Natural killer cell treated with Interleukin-12 subunit alpha and Interleukin-12 subunit beta and Interleukin-15 and Interleukin-18, amount 100 ng/mL, for 72 hours (primary cell): Measurements from ENCODE around the gene GNPTG. TPM values are rescaled to one million over a fixed set of nuclear protein-coding genes. Genes with fewer than 3 reads are reported as not detected.

Experiments used
- ATAC-seq, 2 donors: fragments of 150-1000 bp; cut with Tn5 transposase in 1 of 2; sonication (Bioruptor Pico), chemical (Tn5 transposase) in 1 of 2; 2 replicates each; pipeline ENCODE4 v1.10.0; 2021
- DNase-seq: peaks from one replicate; pipeline ENCODE4 v3.0.0; 2022; ENCODE audit warnings: low spot score
- H3K27ac Mint-ChIP-seq, 2 donors: 1 replicate in 1 of 2; 2 replicates in 1 of 2; pipeline ENCODE4 v1.8.0; 2022; ENCODE audit warnings: mixed read lengths in 2 of 2, mild to moderate bottlenecking in 1 of 2, moderate library complexity in 1 of 2
- H3K27me3 Mint-ChIP-seq, 2 donors: 1 replicate in 1 of 2; 2 replicates in 1 of 2; pipeline ENCODE4 v1.8.0; 2022; ENCODE audit warnings: mixed read lengths in 2 of 2
- H3K36me3 Mint-ChIP-seq: one replicate; pipeline ENCODE4 v1.8.0; 2022; ENCODE audit warnings: mixed read lengths
- H3K4me1 Mint-ChIP-seq, 2 donors: 1 replicate in 1 of 2; 2 replicates in 1 of 2; pipeline ENCODE4 v1.8.0; 2022; ENCODE audit warnings: low read depth in 2 of 2, mixed read lengths in 2 of 2, mild to moderate bottlenecking in 1 of 2
- H3K4me3 Mint-ChIP-seq: one replicate; pipeline ENCODE4 v1.8.0; 2022; ENCODE audit warnings: mixed read lengths
- H3K9me3 Mint-ChIP-seq: 2 replicates; pipeline ENCODE4 v1.8.0; 2022; ENCODE audit warnings: mixed read lengths
- total RNA-seq, 2 donors: library from RNA; stranded (reverse); gene quantifications; one replicate each; pipeline ENCODE4 v1.2.3, GENCODE V29; 2022

Gene GNPTG
- total RNA-seq, 2 donors from 2014 or later, result 36.1 to 38.9 TPM

DNA sequence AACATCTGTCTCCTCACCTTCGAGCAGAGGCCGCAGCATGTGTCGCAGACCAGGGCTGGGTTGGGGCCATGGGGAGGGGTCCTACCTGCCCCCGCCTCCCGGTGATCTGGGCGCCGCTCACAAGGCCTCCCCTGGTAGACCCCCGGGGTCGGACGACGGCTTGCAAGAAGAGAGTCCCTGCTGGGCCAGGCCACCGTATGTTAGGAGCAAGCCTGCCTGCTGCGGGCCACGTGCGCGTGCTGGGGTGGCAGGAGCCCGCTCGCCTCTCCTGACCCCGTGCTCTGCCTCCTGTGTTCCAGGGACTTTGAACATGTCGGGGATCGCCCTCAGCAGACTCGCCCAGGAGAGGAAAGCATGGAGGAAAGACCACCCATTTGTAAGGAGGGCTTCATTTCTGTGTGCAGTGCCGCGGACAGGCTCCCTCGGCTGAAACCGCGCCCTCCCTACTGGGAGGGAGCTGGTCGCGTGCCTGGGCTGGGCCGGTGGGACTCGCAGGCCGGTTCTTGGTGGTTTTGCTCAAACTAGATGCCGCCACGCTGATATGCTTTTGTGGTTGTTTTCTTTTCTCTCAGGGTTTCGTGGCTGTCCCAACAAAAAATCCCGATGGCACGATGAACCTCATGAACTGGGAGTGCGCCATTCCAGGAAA, 37.9 kb upstream of the GNPTG start:
- Mint-ChIP-seq H3K4me1 (peaks cover 13 to 26% of the 10 kb centered on the region in 2 donors), H3K27ac (no peak overlapping the region), H3K9me3 (no peaks in the 10 kb centered on the region), H3K36me3 (peaks cover 12% of the 10 kb centered on the region), H3K4me3 (no peak overlapping the region), H3K27me3 (no peaks in the 10 kb centered on the region)
- no peak for DNase-seq
- ATAC-seq, result no peak

DNA sequence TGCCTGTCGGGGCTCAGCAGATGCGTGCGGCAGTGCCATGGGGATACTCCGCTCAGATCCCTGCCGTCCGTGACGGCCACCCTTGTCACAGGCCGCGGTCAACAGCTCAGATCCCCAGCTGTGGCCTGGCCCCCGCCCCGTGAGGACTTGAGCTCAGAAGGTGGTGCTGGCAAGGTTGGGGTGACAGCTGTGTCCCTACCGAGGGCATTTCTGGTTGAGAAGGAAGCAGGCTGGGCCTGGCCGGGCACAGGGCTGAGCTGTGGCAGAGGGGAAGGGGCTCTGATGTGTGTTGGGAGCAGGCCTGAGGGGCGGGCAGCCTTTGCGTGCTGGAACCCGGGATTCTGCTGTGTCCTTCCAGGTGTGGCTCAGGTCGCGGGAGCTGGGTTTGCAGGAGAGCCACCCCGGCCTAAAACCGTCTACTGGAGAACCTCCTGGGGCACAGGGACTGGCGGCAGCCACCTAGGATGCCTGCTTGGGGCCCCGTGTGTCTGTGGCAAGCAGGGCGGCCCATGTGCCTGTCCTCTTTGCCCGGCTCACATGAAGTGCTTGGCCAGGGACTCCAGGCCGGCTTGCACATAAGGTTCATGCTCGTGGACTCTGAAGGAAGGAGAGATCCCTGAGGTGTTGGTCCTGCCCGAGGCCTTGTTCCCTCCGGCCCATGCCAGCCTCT, 37.2 kb upstream of the GNPTG start:
- H3K27ac Mint-ChIP-seq, result no peak overlapping the region
- H3K9me3 Mint-ChIP-seq, result no peaks in the 10 kb centered on the region
- ATAC-seq (no peak), DNase-seq (no peak)
- peaks cover 13 to 26% of the 10 kb centered on the region in 2 donors for H3K4me1 Mint-ChIP-seq
- H3K4me3 Mint-ChIP-seq, result no peak overlapping the region
- no peaks in the 10 kb centered on the region for H3K27me3 Mint-ChIP-seq
- peaks cover 12% of the 10 kb centered on the region for H3K36me3 Mint-ChIP-seq

DNA sequence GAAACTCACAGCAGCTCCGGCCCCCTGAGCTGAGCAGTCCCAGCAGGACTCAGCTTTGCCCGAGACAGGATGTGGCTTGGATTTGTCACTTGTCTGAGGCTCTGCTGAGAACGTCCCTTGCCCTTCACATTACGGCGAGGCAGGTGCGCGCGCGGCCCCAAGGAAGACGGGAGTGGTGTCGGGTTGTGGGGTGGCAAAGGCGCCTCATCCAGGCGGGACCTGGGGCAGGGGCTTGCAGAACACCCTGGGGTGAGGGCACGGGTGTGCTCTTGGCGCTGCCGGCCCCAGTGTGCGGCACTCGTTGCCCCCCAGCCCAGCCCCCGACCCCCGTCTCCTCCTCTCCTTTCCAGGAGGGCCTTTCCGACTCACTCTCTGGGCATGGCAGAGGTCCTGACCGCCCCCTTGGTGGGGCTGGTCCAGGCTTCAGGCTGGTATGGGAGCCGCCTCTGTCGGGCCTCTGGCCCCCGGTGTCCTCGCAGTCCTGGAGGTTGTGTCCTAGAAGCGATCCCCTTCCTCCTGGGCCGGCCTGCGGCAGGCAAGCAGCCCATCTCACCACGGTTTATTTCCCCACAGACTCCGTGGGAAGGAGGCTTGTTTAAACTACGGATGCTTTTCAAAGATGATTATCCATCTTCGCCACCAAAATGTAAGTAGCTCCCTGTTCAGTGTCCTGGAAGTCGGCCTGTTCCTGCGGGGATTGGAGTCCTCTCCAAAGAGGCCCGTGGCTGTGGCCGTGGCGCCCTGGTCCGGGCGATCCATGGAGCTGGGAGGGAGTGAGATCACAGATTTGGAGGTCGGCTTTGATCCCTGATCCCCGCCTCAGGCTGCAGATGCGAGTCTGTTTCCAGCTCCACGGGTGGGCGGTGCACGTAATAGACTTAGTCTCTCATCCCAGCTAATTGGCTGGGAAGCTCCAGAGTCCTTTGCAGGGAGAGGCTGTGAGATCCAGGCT, 36.4 kb upstream of the GNPTG start:
- Mint-ChIP-seq H3K27ac (no peak overlapping the region), H3K4me3 (no peak overlapping the region), H3K27me3 (no peaks in the 10 kb centered on the region), H3K36me3 (peaks cover 8% of the 10 kb centered on the region), H3K9me3 (no peaks in the 10 kb centered on the region), H3K4me1 (peaks cover 8 to 22% of the 10 kb centered on the region in 2 donors)
- DNase-seq (no peak), ATAC-seq (no peak)

DNA sequence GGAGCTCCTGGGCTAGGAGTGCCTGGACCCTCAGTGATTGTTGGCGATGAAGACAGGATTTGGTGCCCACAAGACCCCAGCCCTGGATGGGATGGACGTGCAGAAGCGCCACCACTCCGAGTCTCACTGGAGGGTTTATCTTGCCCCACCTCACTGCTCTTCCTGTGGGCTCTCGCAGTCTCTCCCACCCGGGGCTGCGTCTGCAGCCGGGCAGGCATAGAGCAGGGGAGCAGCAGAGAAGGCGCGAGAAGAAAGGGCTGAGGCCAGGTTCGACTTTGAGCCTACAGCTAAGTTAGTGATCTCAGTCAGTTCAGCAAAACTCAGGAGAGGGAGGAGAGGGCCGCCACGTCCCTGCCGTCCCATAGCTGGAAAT, 35.7 kb upstream of the GNPTG start:
- Mint-ChIP-seq H3K27me3 (no peaks in the 10 kb centered on the region), H3K27ac (no peak overlapping the region), H3K9me3 (no peaks in the 10 kb centered on the region), H3K4me1 (peaks cover 1 to 17% of the 10 kb centered on the region in 2 donors), H3K36me3 (peaks cover 6% of the 10 kb centered on the region), H3K4me3 (no peak overlapping the region)
- ATAC-seq, result no peak
- no peak for DNase-seq

DNA sequence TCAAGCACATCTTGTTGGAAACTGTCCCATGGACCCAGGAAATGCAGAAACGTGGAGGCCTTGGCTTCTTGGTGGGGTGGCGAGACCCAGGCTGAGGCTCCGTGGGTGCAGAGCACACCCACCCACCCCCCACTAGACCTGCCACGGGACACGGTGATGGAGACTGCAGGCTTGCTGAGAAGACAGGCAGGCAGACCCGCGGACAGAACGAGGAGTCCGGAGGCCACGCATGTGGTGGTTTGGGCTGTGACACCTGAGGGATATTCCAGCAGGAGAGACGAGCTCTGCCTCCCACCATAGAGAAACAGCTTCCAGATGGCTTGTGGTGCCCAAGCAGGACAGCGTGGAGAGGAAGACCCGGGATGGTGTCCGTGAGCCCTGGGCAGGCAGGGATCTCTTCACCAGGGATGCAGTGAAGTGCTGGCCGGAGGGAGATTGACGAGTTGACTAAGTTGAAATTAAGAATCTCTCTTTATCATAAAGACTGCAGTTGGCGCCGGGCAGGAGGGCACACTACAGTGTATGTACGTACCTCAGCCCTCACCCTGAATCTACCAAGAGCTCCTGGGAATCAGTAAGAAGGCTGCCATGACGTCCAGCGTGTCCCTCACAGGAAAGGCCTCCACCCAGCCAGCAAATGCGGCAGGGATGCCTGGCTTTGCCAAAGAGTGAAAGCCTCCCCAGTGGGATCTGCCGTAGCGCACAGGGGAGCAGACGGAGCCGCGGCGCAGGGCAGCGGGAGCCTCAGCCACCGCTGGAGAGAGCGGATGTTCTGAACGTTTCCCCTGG, 34.1 kb upstream of the GNPTG start:
- DNase-seq (no peak), ATAC-seq (no peak)
- no peak overlapping the region for H3K4me3 Mint-ChIP-seq
- H3K27ac Mint-ChIP-seq, result no peak overlapping the region
- no peaks in the 10 kb centered on the region for H3K27me3 Mint-ChIP-seq
- H3K36me3 Mint-ChIP-seq, result peaks cover 6% of the 10 kb centered on the region
- peaks cover 0 to 13% of the 10 kb centered on the region in 2 donors for H3K4me1 Mint-ChIP-seq
- H3K9me3 Mint-ChIP-seq, result no peaks in the 10 kb centered on the region

DNA sequence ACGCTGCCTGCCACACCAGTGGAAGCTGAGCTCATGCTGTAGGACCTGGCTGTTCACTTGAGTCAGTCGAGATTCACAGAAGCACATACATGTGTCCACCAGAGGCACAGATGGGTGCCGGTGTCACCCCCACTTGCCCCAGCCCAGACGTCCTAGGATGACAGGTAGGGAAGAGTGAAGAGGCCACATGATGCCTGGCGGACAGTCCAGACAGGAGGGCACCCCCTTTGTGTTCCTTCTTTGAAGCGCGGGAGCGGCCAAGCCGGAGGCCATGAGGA, 33.5 kb upstream of the GNPTG start:
- peaks cover 6% of the 10 kb centered on the region for H3K36me3 Mint-ChIP-seq
- no peak for DNase-seq
- H3K9me3 Mint-ChIP-seq, result no peaks in the 10 kb centered on the region
- H3K27ac Mint-ChIP-seq, result no peak overlapping the region
- no peaks in the 10 kb centered on the region for H3K27me3 Mint-ChIP-seq
- no peak for ATAC-seq
- H3K4me3 Mint-ChIP-seq, result no peak overlapping the region
- peaks cover 0 to 8% of the 10 kb centered on the region in 2 donors for H3K4me1 Mint-ChIP-seq

DNA sequence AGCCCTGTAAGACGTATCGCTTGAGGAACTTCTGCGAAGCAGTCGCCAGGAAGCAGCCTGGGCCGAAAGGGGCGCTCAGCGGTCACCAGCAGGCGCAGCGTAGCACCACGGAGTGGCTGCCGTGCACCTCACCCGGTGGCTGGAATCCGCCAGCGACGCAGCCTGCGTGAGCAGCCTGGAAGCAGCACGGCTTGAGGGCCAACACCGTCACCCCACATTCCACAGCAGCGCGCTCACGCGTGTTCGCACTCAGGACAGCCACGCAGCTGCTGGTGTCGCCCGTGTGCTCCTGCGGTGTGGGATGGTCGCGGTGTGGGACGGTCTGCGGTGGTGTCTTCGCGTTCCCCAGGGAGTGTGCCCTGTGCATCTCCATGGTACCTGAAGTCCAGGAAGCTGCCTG, 32.7 kb upstream of the GNPTG start:
- H3K27me3 Mint-ChIP-seq, result no peaks in the 10 kb centered on the region
- H3K36me3 Mint-ChIP-seq, result peaks cover 6% of the 10 kb centered on the region
- no peak overlapping the region for H3K27ac Mint-ChIP-seq
- H3K4me3 Mint-ChIP-seq, result no peak overlapping the region
- ATAC-seq (no peak), DNase-seq (no peak)
- peaks cover 0 to 8% of the 10 kb centered on the region in 2 donors for H3K4me1 Mint-ChIP-seq
- no peaks in the 10 kb centered on the region for H3K9me3 Mint-ChIP-seq

DNA sequence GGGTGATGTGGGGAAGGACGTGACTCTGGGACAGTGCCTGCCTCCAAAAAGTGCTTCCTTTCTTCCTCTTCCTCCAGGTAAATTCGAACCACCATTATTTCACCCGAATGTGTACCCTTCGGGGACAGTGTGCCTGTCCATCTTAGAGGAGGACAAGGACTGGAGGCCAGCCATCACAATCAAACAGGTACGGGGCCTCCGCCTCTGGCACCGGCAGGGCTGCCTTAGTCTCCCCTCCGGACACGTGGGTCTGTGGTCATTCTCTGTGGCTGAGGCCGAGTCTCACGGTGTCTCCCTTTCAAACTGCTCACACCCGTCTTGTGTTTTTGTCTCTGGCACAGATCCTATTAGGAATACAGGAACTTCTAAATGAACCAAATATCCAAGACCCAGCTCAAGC, 31.6 kb upstream of the GNPTG start:
- ATAC-seq, result no peak
- H3K27ac Mint-ChIP-seq, result no peak overlapping the region

DNA sequence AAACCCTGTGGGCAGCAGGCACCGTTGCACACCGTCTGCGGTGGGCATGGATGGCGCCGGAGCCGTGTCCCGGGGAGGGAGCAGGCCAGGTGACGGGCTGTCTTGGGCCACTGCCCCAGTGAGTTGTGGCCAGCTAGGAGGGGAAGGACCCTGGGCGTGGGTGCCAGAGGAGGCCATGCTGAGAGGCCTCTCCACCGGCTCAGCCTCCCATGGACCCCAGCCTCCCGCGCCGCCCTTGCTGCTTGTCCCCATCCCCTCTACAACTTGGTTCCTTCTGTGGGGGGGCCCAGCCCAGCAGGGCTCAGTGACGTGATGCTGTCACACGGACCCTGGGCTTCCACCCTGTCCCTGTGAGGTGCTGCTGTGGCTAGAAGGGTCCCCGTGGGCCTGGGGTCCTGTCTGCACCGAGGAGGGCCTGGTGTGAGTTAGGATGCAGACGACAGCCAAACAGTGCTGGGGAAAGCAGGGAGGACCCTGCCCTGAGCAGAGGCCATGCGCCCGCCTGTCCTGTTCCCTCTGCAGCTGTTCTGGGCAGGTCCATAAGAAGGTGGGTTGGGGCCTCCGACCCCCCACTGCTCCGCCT, 31.0 kb upstream of the GNPTG start:
- Mint-ChIP-seq H3K9me3 (no peaks in the 10 kb centered on the region), H3K27ac (no peak overlapping the region), H3K4me1 (peaks cover 0 to 4% of the 10 kb centered on the region in 2 donors), H3K36me3 (peaks cover 6% of the 10 kb centered on the region), H3K4me3 (no peak overlapping the region), H3K27me3 (no peaks in the 10 kb centered on the region)
- DNase-seq (no peak), ATAC-seq (peak in 1 of 2 donors; percentile 20)

More for the DNA sequence above, 31.6 kb upstream of the GNPTG start:
- no peak for DNase-seq
- H3K27me3 Mint-ChIP-seq, result no peaks in the 10 kb centered on the region
- H3K4me3 Mint-ChIP-seq, result no peak overlapping the region
- no peaks in the 10 kb centered on the region for H3K9me3 Mint-ChIP-seq
- H3K4me1 Mint-ChIP-seq, result peaks cover 0 to 4% of the 10 kb centered on the region in 2 donors
- H3K36me3 Mint-ChIP-seq, result peaks cover 6% of the 10 kb centered on the region

DNA sequence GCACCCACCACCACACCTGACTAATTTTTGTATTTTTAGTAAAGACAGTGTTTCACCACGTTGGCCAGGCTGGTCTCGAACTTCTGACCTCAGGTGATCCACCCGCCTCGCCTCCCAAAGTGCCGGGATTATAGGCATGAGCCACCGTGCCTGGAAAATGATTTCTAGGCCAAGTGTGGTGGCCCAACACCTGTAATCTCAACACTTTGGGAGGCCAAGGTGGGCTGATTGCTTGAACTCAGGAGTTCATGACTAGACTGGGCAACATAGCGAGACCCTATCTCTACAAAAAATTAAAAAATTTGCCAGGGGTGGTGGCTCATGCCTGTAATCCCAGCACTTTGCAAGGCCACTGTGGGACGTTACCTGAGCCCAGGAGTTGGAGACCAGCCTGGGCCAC, 29.3 kb upstream of the GNPTG start:
- Mint-ChIP-seq H3K27me3 (no peaks in the 10 kb centered on the region), H3K4me3 (no peak overlapping the region), H3K4me1 (peaks cover 0 to 7% of the 10 kb centered on the region in 2 donors), H3K36me3 (peaks cover 6% of the 10 kb centered on the region), H3K27ac (no peak overlapping the region), H3K9me3 (no peaks in the 10 kb centered on the region)
- no peak for DNase-seq
- no peak for ATAC-seq

DNA sequence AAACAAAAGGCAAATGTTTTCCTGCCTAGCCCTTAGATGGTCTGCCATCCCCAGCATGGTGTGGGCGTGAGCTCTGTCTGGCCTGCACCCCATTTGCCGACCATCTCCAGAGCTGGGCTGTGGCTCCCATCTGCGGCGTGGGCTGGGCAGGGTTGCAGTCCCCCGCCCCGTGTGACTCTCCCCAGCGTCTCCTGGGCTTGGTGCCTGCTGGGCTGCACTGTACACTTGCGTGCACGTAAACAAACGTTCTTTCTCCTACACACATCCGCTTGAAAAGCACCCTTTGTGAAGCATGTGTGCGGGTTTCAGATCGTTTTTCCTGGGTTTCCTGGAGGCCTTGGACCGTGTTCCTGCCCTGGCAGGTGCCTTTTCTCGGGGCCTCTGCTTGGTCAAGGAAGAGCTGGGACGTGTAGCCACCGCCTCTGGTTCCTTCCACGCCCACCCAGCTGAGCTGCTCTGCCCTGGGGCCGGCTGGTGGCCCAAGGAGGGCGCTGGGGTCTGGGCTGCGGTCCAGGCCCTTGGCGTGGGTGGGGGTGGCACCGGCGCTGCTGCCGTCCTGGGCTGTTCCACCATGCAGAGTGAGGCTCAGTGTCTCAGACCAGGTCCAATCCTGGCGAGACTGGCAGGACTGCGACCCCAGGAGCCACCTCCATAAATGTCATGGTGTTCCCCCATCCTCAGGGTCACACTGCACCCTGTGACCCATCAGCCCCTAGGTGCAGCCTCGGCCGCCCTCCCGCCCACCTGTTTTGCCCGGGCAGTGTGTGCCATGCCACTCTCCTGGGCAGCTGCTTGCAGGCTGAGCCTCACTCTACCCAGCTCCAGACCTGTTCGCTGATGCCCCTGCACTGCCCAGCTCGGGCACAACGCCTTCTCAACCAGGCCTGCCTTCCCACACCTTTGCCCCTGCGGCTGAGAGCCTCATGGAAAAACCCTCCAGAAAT, 28.2 kb upstream of the GNPTG start:
- H3K36me3 Mint-ChIP-seq, result peaks cover under 1% of the 10 kb centered on the region
- no peaks in the 10 kb centered on the region for H3K9me3 Mint-ChIP-seq
- no peaks in the 10 kb centered on the region for H3K27me3 Mint-ChIP-seq
- no peak overlapping the region for H3K4me3 Mint-ChIP-seq
- H3K4me1 Mint-ChIP-seq, result peaks cover 0 to 3% of the 10 kb centered on the region in 2 donors
- DNase-seq (no peak), ATAC-seq (no peak)
- no peak overlapping the region for H3K27ac Mint-ChIP-seq

DNA sequence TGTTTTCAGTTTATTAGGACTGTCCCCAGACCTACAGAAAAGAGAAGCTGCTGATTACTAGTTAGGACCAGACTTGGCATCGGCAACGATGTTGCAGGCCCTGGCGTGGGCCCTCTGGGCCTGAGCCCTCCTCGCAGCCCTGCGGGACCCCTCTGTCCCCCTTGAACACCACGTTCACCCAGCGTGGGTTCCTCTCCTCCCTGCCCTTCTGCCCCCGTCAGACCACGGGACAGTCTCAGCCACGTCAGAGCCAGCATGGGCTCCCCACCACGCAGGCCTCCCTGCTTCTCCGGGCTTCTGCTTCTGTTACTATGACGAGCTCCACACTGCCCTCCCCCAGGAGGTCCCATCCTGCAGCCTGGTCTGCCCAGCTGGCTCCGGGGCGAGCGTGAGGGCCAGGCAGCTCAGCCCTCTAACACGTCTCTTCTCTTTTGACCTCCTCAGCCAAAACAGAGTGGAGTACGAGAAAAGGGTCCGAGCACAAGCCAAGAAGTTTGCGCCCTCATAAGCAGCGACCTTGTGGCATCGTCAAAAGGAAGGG, 27.4 kb upstream of the GNPTG start:
- Mint-ChIP-seq H3K4me1 (peaks cover 0 to 3% of the 10 kb centered on the region in 2 donors), H3K27me3 (no peaks in the 10 kb centered on the region), H3K4me3 (no peak overlapping the region), H3K27ac (no peak overlapping the region), H3K36me3 (no peaks in the 10 kb centered on the region), H3K9me3 (no peaks in the 10 kb centered on the region)
- ATAC-seq, result no peak
- no peak for DNase-seq
